Medulla oblongata (tissue), 1 donor: ENCODE results near the gene ZNF230.

Experiments
- DNase-seq: peaks from one replicate; pipeline ENCODE4 v3.0.0-alpha.2; 2015; ENCODE audit errors: extremely low spot score

Gene ZNF230

GRCh38 chr19:44042147-44042546, 39.4 kb downstream of the ZNF230 start:
- DNase-seq: no peak

DNA sequence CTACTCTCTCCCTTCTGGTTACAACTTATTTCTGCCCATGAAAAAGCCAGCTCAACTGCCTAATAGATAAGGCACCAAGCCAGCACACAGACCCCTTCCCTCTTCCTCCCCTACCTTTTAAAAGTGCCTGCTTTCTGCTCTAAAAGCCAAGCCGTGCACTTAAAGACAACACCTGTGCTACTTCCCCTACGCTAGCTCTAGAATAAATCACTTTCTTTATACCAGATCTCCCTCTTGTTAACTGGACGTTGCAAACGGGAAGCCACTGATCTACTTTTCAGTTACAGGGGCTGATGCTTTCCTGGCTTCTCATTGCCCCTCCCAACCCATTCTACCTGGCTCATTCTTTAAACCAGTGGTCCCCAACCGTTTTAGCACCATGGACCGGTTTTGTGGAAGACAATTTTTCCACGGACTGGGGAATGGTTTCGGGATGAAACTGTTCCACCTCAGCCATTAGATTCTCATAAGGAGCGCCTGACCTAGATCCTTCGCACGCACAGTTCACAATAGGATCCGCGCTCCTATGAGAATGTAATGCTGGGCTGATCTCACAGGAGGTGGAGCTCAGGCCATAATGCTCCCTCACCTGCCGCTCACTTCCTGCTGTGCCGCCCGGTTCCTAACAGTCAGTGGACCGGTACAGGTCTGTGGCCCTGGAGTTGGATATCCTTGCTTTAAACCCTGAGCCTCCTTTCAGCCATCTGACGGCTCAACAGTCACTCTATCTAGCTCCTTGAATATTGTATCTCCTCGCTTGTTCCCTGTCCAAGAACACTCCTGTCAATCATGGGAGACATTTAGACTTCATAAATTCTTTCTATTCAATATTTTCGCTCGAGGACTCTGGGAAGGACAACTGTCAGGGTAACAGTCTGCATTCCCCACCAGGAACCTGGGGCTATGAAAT, 48.2 kb downstream of the ZNF230 start:
- DNase-seq: no peak

DNA sequence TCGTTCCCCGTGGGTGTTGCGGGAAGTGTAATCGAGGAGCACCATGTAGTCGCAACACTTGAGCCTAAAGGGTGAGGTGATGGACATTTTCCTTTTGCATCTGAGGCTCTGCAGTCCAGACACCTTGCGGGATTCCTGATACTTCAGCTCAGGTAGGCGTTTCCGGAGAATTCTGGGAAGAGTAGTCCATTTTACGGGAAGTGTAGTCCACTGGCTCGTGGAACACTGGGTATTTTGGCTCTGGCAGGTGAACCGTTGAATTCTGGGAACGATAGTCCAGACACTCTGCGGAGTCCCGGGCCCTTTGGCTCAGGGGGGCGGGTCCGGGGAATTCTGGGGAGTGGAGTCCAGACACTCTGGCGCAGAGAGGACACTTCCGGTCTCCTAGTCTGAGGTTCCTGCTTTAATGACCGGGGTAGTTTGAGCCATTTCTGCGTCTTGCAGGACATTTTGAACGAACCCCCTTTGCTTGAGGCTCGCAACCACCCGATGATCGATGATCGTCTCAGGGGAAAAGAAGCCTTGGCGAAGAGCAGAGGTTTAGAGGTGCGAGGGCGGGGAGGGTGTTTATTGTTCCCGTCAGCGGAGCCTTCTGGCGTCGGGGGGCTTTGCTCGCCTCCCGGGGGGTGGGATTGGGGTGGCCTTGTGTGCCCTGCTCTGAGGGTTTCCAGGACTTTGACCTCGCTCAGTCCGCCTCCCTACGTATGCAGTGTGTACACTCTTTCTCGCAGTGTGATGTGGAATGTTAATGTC, 49.1 kb downstream of the ZNF230 start, which contains the start of gene ZNF223:
Gene ZNF223, plus strand, starts transcription at position 387 of the 753 bp plus-strand sequence. CDS start 3,141 bp downstream, outside the sequence.
- peak; percentile 99 for DNase-seq

DNA sequence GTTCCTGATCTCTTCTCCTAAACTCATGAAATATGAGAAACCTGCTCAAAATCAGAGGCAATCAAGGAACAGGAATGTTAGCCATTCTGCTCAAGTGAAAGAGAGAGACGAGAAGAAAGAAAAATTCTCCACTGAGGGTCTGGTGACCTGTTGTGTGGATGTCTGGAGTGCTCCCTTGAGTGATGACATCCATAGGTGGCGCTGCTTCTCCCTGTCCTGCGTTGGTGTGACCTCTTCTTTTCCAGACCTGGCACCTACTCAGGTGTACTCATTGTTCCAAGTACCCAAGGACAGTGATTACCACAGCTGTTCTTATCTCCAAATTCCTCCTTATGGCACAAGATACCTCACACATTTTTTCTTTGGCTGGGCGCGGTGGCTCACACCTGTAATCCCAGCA, 53.1 kb downstream of the ZNF230 start:
- DNase-seq: no peak

DNA sequence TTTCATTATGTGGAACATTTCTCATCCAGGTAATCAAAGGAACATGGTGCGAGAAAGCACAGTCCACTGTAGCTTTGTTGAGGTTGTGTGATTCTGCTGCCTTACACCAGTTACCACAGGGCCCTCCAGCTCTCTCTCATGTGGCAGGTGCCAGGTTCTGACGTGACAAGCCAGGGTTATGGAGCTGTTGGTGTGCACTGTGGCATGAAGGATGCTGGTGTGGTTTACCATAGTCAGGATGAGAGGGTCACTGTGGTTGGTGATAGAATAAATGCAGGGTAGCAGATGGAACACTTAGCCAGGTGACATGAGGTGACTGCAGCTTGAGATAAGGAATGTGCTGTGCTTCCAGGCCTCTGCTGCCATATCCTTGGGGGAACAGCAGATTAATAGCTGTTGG, 56.5 kb downstream of the ZNF230 start:
- DNase-seq: no peak

- DNase-seq: no peak
Measured at GRCh38 chr19:44061038-44061437, 58.3 kb downstream of the ZNF230 start.
